Liver (tissue), 3 donors: ENCODE data around the gene ULK1.

Experiments used
- ATF3 ChIP-seq: IDR thresholded peaks from 2 replicates; pipeline ENCODE4 v1.6.1; 2016; ENCODE audit warnings: antibody characterized with exemption
- CTCF ChIP-seq: fragments of 150-350 bp; IDR thresholded peaks from 2 replicates; pipeline ENCODE4 v1.5.1; 2017; ENCODE audit warnings: improper control_type of control experiment, low read depth, low read length; ENCODE audit not compliant: missing input control
- FOXA2 ChIP-seq: IDR thresholded peaks from 2 replicates; pipeline ENCODE4 v1.6.1; 2016; ENCODE audit warnings: antibody characterized with exemption
- MAX ChIP-seq: IDR thresholded peaks from 2 replicates; pipeline ENCODE4 v1.6.1; 2016; ENCODE audit warnings: antibody characterized with exemption
- NR2F2 ChIP-seq: IDR thresholded peaks from 2 replicates; pipeline ENCODE4 v1.6.1; 2016; ENCODE audit warnings: antibody characterized with exemption
- RAD21 ChIP-seq, 2 donors: IDR thresholded peaks; 2 replicates each; pipeline ENCODE4 v1.6.1; 2016; ENCODE audit warnings: antibody characterized with exemption in 2 of 2, mild to moderate bottlenecking in 2 of 2
- REST ChIP-seq: IDR thresholded peaks from 2 replicates; pipeline ENCODE4 v1.6.1; 2016; ENCODE audit warnings: antibody characterized with exemption, mild to moderate bottlenecking
- SP1 ChIP-seq: IDR thresholded peaks from 2 replicates; pipeline ENCODE4 v1.6.1; 2018; ENCODE audit warnings: antibody characterized with exemption, mild to moderate bottlenecking
- donor health status: healthy.
- donor health status: healthy.

GRCh38 chr12:131885543-131886057 is 8.8 kb upstream of the ULK1 start:
- no peak for TF ChIP-seq CTCF
- TF ChIP-seq NR2F2 = no peak
- TF ChIP-seq ATF3 = no peak
- no peak for TF ChIP-seq REST
- TF ChIP-seq RAD21 (IDR thresholded peaks at IDR 0.05) = no peak
- TF ChIP-seq FOXA2 = no peak
- no peak for TF ChIP-seq MAX
- no peak for TF ChIP-seq SP1
